ENCODE results near the gene HORMAD2. TPM values are rescaled to one million over a fixed set of nuclear protein-coding genes. Genes with fewer than 3 reads are reported as not detected.

The HORMAD2 gene
- total RNA-seq, 1 experiment from 2014 or later: not detected

DNA sequence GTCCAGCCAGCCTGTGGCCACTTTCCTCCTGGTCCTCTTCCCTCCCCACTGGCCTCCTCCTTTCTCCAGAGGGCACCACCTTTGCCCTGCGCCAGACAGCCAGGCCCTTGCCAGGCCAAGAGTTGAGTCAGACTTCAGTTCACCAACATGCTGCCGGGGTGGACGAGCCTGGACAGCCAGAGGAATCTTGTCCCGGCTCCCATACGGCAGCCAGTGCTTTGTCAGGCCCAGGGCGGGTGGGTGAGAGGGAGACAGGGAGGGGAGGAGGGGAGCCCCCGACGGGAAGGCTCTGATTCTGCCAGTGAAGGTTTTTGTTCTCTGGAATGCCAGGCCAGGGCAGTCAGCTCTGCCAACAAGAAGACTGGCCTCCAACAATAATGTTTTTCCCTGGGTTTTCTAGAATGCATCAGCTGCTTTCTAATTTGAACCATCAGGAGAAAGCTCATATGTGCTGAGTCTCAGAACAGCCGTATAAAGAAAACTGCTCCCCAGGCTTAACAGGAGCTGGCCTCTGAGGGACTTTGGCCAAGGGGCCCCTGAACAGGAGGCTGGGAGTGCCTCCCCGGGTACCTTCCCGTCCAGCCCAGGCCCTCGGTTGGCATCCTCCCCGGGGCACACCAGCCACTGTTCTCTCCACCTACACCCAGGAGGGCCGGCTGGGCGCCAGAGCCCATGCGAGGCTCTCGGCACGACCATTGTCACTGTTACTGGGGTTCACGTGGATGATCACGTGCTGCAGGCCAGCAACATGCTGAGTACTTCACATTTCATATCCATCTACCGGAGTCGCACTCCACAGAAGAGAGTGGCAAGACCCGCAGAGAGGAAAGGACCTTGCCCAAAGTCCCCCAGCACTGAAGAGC, 137.7 kb downstream of the HORMAD2 start:
- CTCF ChIA-PET: interaction anchor here (0.5 to 1.1 kb wide), 2 partner anchors 70 to 666 kb away, joined by 3 to 4 read pairs; no protein-coding TSS in a partner anchor
- no peak overlapping the region for H3K4me3 Mint-ChIP-seq
- no peaks in the 10 kb centered on the region for H3K36me3 Mint-ChIP-seq
- DNase-seq (ENCODE audit: low spot score) (no peak), ATAC-seq (no peak)
- H3K9me3 Mint-ChIP-seq: no peaks in the 10 kb centered on the region
- H3K27ac Mint-ChIP-seq: no peak overlapping the region
- POLR2A ChIA-PET: no interaction called here
- TF ChIP-seq IRF2 (CRISPR knock-in tag; IDR thresholded peaks at IDR 0.05; ENCODE audit: borderline replicate concordance, low read depth) (no peak), KAT7 (CRISPR knock-in tag; IDR thresholded peaks at IDR 0.05; ENCODE audit: borderline replicate concordance) (no peak), NR2C2 (CRISPR knock-in tag; IDR thresholded peaks at IDR 0.05) (no peak), ESRRA (CRISPR knock-in tag; IDR thresholded peaks at IDR 0.05; ENCODE audit: borderline replicate concordance) (no peak), CREM (CRISPR knock-in tag; IDR thresholded peaks at IDR 0.05) (no peak), MXD4 (CRISPR knock-in tag; IDR thresholded peaks at IDR 0.05; ENCODE audit: borderline replicate concordance) (no peak), ZNF396 (CRISPR knock-in tag; IDR thresholded peaks at IDR 0.05; ENCODE audit: borderline replicate concordance) (no peak), TP53 (CRISPR knock-in tag; IDR thresholded peaks at IDR 0.05) (no peak), FOXP1 (CRISPR knock-in tag; IDR thresholded peaks at IDR 0.05; ENCODE audit: borderline replicate concordance) (no peak), GABPB1 (CRISPR knock-in tag; IDR thresholded peaks at IDR 0.05) (no peak), ETV6 (CRISPR knock-in tag; IDR thresholded peaks at IDR 0.05) (no peak)
- TF ChIP-seq, protein P1, sequence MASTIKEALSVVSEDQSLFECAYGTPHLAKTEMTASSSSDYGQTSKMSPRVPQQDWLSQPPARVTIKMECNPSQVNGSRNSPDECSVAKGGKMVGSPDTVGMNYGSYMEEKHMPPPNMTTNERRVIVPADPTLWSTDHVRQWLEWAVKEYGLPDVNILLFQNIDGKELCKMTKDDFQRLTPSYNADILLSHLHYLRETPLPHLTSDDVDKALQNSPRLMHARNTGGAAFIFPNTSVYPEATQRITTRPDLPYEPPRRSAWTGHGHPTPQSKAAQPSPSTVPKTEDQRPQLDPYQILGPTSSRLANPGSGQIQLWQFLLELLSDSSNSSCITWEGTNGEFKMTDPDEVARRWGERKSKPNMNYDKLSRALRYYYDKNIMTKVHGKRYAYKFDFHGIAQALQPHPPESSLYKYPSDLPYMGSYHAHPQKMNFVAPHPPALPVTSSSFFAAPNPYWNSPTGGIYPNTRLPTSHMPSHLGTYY (CRISPR knock-in tag; IDR thresholded peaks at IDR 0.05): no peak
- TF ChIP-seq, protein P2, sequence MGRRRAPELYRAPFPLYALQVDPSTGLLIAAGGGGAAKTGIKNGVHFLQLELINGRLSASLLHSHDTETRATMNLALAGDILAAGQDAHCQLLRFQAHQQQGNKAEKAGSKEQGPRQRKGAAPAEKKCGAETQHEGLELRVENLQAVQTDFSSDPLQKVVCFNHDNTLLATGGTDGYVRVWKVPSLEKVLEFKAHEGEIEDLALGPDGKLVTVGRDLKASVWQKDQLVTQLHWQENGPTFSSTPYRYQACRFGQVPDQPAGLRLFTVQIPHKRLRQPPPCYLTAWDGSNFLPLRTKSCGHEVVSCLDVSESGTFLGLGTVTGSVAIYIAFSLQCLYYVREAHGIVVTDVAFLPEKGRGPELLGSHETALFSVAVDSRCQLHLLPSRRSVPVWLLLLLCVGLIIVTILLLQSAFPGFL (CRISPR knock-in tag; IDR thresholded peaks at IDR 0.05; ENCODE audit: borderline replicate concordance): no peak
- TF ChIP-seq, protein P3, sequence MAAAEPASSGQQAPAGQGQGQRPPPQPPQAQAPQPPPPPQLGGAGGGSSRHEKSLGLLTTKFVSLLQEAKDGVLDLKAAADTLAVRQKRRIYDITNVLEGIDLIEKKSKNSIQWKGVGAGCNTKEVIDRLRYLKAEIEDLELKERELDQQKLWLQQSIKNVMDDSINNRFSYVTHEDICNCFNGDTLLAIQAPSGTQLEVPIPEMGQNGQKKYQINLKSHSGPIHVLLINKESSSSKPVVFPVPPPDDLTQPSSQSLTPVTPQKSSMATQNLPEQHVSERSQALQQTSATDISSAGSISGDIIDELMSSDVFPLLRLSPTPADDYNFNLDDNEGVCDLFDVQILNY (CRISPR knock-in tag; IDR thresholded peaks at IDR 0.05): no peak
- TF ChIP-seq, protein P4, sequence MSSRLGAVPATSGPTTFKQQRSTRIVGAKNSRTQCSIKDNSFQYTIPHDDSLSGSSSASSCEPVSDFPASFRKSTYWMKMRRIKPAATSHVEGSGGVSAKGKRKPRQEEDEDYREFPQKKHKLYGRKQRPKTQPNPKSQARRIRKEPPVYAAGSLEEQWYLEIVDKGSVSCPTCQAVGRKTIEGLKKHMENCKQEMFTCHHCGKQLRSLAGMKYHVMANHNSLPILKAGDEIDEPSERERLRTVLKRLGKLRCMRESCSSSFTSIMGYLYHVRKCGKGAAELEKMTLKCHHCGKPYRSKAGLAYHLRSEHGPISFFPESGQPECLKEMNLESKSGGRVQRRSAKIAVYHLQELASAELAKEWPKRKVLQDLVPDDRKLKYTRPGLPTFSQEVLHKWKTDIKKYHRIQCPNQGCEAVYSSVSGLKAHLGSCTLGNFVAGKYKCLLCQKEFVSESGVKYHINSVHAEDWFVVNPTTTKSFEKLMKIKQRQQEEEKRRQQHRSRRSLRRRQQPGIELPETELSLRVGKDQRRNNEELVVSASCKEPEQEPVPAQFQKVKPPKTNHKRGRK (CRISPR knock-in tag; IDR thresholded peaks at IDR 0.05; ENCODE audit: borderline replicate concordance): no peak
- TF ChIP-seq, protein P5, sequence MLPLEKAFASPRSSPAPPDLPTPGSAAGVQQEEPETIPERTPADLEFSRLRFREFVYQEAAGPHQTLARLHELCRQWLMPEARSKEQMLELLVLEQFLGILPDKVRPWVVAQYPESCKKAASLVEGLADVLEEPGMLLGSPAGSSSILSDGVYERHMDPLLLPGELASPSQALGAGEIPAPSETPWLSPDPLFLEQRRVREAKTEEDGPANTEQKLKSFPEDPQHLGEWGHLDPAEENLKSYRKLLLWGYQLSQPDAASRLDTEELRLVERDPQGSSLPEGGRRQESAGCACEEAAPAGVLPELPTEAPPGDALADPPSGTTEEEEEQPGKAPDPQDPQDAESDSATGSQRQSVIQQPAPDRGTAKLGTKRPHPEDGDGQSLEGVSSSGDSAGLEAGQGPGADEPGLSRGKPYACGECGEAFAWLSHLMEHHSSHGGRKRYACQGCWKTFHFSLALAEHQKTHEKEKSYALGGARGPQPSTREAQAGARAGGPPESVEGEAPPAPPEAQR (CRISPR knock-in tag; IDR thresholded peaks at IDR 0.05): no peak
- TF ChIP-seq, protein P6, sequence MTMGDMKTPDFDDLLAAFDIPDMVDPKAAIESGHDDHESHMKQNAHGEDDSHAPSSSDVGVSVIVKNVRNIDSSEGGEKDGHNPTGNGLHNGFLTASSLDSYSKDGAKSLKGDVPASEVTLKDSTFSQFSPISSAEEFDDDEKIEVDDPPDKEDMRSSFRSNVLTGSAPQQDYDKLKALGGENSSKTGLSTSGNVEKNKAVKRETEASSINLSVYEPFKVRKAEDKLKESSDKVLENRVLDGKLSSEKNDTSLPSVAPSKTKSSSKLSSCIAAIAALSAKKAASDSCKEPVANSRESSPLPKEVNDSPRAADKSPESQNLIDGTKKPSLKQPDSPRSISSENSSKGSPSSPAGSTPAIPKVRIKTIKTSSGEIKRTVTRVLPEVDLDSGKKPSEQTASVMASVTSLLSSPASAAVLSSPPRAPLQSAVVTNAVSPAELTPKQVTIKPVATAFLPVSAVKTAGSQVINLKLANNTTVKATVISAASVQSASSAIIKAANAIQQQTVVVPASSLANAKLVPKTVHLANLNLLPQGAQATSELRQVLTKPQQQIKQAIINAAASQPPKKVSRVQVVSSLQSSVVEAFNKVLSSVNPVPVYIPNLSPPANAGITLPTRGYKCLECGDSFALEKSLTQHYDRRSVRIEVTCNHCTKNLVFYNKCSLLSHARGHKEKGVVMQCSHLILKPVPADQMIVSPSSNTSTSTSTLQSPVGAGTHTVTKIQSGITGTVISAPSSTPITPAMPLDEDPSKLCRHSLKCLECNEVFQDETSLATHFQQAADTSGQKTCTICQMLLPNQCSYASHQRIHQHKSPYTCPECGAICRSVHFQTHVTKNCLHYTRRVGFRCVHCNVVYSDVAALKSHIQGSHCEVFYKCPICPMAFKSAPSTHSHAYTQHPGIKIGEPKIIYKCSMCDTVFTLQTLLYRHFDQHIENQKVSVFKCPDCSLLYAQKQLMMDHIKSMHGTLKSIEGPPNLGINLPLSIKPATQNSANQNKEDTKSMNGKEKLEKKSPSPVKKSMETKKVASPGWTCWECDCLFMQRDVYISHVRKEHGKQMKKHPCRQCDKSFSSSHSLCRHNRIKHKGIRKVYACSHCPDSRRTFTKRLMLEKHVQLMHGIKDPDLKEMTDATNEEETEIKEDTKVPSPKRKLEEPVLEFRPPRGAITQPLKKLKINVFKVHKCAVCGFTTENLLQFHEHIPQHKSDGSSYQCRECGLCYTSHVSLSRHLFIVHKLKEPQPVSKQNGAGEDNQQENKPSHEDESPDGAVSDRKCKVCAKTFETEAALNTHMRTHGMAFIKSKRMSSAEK (CRISPR knock-in tag; IDR thresholded peaks at IDR 0.05; ENCODE audit: borderline replicate concordance): no peak
- TF ChIP-seq, protein P7, sequence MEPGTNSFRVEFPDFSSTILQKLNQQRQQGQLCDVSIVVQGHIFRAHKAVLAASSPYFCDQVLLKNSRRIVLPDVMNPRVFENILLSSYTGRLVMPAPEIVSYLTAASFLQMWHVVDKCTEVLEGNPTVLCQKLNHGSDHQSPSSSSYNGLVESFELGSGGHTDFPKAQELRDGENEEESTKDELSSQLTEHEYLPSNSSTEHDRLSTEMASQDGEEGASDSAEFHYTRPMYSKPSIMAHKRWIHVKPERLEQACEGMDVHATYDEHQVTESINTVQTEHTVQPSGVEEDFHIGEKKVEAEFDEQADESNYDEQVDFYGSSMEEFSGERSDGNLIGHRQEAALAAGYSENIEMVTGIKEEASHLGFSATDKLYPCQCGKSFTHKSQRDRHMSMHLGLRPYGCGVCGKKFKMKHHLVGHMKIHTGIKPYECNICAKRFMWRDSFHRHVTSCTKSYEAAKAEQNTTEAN (CRISPR knock-in tag; IDR thresholded peaks at IDR 0.05): no peak
- peaks cover 13% of the 10 kb centered on the region for H3K4me1 Mint-ChIP-seq
- peaks cover 6% of the 10 kb centered on the region; the same call in 1 of the 2 replicates for H3K27me3 Mint-ChIP-seq (ENCODE audit: low read depth)
